ENCODE data around the gene CPNE6. TPM values are rescaled to one million over a fixed set of nuclear protein-coding genes. Genes with fewer than 3 reads are reported as not detected.

CPNE6 gene
- total RNA-seq, 1 donor from 2014 or later: 2.2 TPM

GRCh38 chr14:24068711-24069410 is 2.5 kb upstream of the CPNE6 start:
- DNase-seq (ENCODE audit: low spot score): no peak

- no peak for DNase-seq (ENCODE audit: low spot score)
These were observed 2.0 kb upstream of the CPNE6 start for GRCh38 chr14:24069411-24069735.

GRCh38 chr14:24070285-24071143 is 848 bp upstream of the CPNE6 start:
- DNase-seq (ENCODE audit: low spot score): no peak

GRCh38 chr14:24071836-24072430 is 571 bp downstream of the CPNE6 start:
- DNase-seq (ENCODE audit: low spot score): no peak

GRCh38 chr14:24072436-24072835 is 1.1 kb downstream of the CPNE6 start:
- DNase-seq (ENCODE audit: low spot score): peak; percentile 75

- no peak for DNase-seq (ENCODE audit: low spot score)
These were observed 1.8 kb downstream of the CPNE6 start for GRCh38 chr14:24072881-24073877.

GRCh38 chr14:24074625-24075484 is 3.5 kb downstream of the CPNE6 start:
- DNase-seq (ENCODE audit: low spot score): peak; percentile 66

GRCh38 chr14:24075485-24076301 is 4.3 kb downstream of the CPNE6 start:
- no peak for DNase-seq (ENCODE audit: low spot score)

- DNase-seq (ENCODE audit: low spot score): no peak
These were observed 4.9 kb downstream of the CPNE6 start for GRCh38 chr14:24076302-24076601.

GRCh38 chr14:24077086-24077485 is 5.7 kb downstream of the CPNE6 start:
- DNase-seq (ENCODE audit: low spot score): no peak

GRCh38 chr14:24078146-24078545 is 6.8 kb downstream of the CPNE6 start:
- no peak for DNase-seq (ENCODE audit: low spot score)

GRCh38 chr14:24079491-24080141 is 8.3 kb downstream of the CPNE6 start:
- DNase-seq (ENCODE audit: low spot score): no peak

GRCh38 chr14:24080142-24080530 is 8.8 kb downstream of the CPNE6 start:
- DNase-seq (ENCODE audit: low spot score): no peak

GRCh38 chr14:24080888-24081738 is 9.8 kb downstream of the CPNE6 start:
- DNase-seq (ENCODE audit: low spot score): peak; percentile 38

- DNase-seq (ENCODE audit: low spot score): no peak
These were observed 10.4 kb downstream of the CPNE6 start for GRCh38 chr14:24081739-24082211.

GRCh38 chr14:24082411-24083080 is 11.2 kb downstream of the CPNE6 start:
- no peak for DNase-seq (ENCODE audit: low spot score)

GRCh38 chr14:24083462-24083861 is 12.1 kb downstream of the CPNE6 start:
- no peak for DNase-seq (ENCODE audit: low spot score)

GRCh38 chr14:24084440-24084839 is 13.1 kb downstream of the CPNE6 start:
- DNase-seq (ENCODE audit: low spot score): no peak

All from mucosa of gallbladder (tissue), 1 donor.